Fibroblast of mammary gland (primary cell): ENCODE data around the gene ATM.
"Not testable (repeated sequence)": the region's sequence is repeated elsewhere in the genome, so short reads cannot be mapped to it uniquely, and the experiment has no call there.

Experiments
- DNase-seq: peaks from one replicate; pipeline ENCODE4 v3.0.0-alpha.2; 2010; ENCODE audit warnings: low read depth
- H3K4me3 ChIP-seq: 2 replicates; pipeline ENCODE4 v1.5.1; 2011; ENCODE audit warnings: low read depth, mild to moderate bottlenecking, low read length, moderate library complexity; ENCODE audit not compliant: control insufficient read depth
- TF ChIP-seq, protein P1 (sequence below): conservative IDR thresholded peaks from 2 replicates; pipeline ENCODE4 v1.5.1; 2011; ENCODE audit warnings: low read depth, low read length, inconsistent platforms; ENCODE audit not compliant: control insufficient read depth, insufficient read depth

Gene ATM

DNA sequence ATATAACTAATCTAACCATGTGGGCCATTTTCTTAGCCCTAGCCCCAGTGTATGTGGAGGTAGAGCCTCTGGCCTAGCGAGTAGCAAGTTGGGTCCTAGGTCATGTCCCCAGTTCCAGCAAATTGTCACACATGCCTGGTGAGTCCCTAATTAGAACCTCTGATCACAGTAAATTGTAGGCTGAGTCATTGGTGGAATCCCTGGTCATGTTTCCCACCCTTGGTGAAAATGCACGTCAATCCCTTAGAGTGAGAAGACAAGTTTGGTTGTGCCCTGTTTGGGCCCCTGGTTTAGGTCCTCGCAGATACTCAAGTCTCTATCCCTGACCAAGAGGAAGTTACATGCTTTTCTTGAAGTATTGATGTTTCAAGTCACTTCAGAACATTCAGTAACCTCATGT lies 46.7 kb downstream of the ATM start:
- H3K4me3 ChIP-seq = no peak overlapping the region
- TF ChIP-seq, protein P1, sequence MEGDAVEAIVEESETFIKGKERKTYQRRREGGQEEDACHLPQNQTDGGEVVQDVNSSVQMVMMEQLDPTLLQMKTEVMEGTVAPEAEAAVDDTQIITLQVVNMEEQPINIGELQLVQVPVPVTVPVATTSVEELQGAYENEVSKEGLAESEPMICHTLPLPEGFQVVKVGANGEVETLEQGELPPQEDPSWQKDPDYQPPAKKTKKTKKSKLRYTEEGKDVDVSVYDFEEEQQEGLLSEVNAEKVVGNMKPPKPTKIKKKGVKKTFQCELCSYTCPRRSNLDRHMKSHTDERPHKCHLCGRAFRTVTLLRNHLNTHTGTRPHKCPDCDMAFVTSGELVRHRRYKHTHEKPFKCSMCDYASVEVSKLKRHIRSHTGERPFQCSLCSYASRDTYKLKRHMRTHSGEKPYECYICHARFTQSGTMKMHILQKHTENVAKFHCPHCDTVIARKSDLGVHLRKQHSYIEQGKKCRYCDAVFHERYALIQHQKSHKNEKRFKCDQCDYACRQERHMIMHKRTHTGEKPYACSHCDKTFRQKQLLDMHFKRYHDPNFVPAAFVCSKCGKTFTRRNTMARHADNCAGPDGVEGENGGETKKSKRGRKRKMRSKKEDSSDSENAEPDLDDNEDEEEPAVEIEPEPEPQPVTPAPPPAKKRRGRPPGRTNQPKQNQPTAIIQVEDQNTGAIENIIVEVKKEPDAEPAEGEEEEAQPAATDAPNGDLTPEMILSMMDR = no peak
- no peak for DNase-seq

DNA sequence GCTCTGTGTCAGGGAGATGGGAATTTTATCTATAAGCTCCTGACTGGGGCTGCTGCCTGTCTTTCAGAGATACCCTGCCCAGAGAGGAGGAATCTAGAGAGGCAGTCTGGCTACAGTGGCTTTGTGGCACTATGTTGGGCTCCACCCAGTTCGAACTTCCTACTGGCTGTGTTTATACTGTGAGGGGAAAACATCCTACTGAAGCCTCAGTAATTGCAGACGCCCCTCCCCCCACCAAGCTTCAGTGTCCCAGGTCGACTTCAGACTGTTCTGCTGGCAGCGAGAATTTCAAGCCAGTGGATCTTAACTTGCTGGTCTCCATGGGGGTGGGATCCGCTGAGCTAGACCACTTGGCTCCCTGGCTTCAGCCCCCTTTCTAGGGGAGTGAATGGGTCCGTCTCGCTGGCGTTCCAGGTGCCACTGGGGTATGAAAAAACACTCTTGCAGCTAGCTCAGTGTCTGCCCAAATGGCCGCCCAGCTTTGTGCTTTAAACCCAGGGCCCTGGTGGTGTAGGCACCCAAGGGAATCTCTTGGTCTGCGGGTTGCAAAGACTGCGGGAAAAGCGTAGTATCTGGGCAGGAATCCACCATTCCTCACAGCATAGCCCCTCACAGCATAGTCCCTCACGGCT lies 54.2 kb downstream of the ATM start:
- not testable (repeated sequence) for DNase-seq, H3K4me3 ChIP-seq

GRCh38 chr11:108278546-108278945 lies 55.7 kb downstream of the ATM start:
- TF ChIP-seq, protein P1 = no peak
- no peak overlapping the region for H3K4me3 ChIP-seq
- DNase-seq = peak; percentile 1

DNA sequence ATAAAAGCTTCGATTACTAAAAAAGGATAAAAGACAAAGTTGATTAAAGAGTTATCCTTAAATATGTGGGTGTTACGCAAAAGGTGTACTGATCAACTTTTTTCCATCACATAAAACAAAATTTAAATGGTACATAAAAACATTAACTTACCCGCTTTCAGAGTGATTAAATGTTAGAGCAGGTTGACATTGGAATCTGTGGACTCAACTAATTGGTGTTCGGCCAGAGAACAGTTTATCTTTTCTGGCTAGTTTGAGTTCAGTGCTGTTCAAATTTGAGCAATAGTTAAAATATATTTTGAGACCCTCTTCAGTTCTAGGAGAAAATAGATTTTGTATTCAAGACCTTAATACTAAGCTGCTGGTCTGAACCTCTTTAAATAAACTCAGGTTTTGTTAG lies 56.1 kb downstream of the ATM start:
- DNase-seq = no peak
- H3K4me3 ChIP-seq = no peak overlapping the region
- TF ChIP-seq, protein P1 = no peak

- TF ChIP-seq, protein P1 = no peak
- no peak overlapping the region for H3K4me3 ChIP-seq
- DNase-seq = no peak
Observed at GRCh38 chr11:108286370-108286769, 63.5 kb downstream of the ATM start.

GRCh38 chr11:108286956-108287355 lies 64.1 kb downstream of the ATM start:
- H3K4me3 ChIP-seq = no peak overlapping the region
- TF ChIP-seq, protein P1 = no peak
- DNase-seq = no peak

DNA sequence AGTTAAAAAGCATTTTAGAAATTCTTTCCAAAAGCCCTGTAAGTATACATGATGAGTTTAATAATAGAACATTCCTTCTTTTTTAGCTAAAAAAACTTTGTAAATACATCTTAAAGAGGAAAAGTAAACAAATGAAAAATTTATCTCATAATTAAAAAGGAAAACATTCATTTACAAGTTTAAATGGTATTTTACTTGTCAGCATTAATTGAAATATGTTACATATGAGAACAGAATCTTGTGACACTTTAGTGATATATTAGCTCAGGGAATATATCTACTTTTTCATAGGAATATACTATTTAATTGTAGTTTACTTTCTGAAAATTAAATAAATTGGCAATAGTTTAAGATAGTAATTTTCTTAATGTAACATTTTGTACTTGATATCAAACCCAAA lies 66.2 kb downstream of the ATM start:
- not testable (repeated sequence) for DNase-seq, H3K4me3 ChIP-seq

GRCh38 chr11:108289699-108290098 lies 66.8 kb downstream of the ATM start:
- TF ChIP-seq, protein P1 = no peak
- H3K4me3 ChIP-seq = no peak overlapping the region
- DNase-seq = no peak
